HG02973 (cell line): ENCODE measurements around the gene TSPAN5.

Experiments
- ATAC-seq: cut with Tn5 transposase; IDR thresholded peaks from one replicate; pipeline ENCODE4 v1.9.1; 2021; ENCODE audit warnings: moderate library complexity; ENCODE audit not compliant: unreplicated experiment

Gene TSPAN5

DNA sequence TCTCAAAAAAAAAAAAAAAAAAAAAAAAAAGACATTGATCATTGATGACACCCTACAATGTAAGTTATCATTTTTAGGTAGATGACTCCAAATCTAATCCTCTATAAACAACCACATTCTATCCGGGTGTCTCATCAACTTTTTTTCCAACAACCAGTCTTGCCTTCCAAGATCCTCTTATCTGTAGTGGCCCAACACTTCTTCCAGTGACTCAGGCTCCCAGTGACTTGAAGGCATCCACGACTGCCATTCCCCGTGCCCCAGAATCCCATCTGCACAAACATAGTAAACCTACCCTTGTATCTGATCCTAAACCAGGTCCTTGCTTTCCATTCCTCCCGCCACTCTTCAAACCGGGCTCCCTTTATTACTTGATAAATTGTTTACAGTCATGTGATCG, 15.6 kb upstream of the TSPAN5 start:
- no peak for ATAC-seq

DNA sequence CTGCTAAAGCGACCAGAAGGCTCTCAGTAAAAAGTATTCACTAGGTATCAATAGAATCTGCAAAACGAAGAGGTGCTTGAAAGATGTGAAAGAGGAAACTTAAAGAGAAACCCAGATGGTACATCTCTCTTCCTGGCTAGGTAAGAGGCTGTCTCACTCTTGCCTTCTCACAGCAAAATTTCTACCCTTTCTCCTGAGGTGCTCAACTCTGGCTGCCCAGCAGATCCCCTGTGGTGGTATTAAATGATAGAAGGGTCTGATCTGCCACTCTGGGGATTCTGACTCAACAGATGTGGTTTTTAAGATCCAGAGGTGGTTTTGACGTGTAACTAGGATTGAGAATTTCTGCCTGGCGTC, 14.9 kb upstream of the TSPAN5 start:
- no peak for ATAC-seq

DNA sequence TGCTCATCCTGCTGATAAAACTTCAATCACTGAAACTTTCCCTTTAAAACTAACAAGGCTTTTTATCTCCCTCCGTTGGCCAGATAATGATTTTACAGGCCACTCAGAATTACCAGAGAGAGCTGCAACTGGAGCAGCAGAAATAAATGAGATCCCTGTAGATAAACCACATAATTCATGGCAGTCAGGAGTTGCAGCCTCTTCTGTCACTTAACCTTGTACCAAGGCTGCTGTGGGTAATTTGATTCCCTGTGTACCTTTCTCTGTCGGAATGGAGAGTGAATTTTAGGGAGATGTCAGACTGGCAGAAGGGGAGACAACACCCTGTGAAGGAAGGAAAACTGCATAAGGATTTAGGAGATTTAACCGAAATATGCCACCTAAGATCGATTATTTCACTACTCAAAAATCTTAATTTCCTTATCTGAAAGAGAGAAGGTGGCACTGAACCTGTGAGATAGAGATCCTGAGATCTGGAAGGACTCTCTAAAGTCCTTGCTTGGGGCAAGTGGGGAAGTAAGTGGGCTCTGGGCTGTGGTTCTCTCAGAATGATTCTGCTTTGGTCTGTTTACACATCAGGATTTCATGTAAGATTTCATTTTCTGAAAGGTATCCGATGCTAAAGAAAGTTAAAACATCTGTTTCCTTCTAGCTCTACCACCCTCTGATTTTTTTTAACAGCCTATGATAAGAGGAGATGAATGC, 14.3 kb upstream of the TSPAN5 start:
- no peak for ATAC-seq

DNA sequence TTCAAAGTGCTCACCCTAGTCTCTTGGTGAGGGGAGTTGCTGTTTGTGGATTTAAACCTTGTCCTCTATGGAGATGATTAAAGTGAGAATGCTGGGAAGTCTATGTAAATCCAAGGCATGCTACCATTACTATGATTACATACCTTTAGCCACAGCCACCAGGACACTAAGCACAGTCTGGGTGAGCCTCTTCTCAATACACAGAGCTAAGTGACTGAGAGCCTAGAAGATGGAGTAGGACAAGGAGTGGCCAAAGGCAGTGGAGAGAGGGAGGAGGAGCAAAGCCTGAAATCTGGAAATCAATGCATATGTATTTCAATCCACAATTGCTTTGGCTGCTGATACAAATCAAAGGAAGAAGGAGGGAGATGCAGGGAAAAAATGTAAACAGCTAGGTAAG, 12.7 kb upstream of the TSPAN5 start:
- no peak for ATAC-seq

DNA sequence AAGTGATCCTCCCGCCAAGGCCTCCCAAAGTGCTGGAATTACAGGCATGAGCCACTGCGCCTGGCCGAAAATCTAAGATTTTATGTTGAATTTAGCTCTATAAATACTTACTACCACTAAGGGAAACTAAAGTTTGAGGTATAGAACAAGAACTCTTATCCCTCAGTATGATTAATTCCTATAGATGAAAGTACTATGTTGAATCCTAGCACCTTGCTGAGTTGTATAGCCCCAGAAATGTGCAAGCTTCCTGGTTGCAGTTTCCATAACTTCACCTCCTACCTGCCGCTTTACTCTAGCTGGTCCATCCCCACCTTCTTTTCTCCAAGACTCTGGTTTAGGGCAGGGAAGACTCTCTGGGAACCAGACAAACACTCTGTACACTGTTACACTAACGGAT, 11.8 kb upstream of the TSPAN5 start:
- no peak for ATAC-seq

DNA sequence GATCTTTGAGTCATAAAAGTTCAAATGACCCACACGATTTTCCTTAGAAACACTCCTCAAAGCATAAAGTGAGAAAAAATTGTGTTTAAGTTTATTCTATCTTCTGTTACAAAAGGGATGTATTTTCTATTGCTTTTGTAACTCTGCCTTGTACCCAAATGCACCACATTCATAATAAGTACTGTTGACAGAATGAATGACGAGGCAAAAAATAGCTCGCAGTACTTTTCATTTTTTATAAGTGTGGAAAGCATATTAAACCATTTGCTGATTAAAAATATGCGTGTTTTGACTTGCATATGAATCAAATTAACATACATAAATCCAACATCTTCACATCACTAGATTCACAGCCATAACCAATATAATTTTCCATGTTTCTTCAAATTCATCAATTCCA, 11.2 kb upstream of the TSPAN5 start:
- ATAC-seq, result no peak

DNA sequence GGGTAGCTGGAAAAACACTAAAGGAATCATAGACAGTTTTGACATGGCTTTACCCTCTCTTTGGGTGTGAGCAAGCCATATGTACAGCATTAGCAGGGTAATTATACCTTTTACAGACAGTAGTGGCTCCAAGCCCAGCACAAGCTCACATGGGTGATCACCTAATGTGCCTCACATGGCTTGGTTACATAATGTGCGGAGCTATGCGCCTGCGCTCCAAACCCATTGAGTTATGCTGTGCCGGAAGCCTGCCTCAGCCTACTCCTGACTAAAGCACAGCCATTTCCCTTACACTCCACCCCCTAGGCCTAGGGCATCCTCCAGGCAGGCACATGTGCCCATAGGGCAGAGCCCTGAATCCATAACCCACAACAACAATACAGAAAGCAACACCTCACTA, 6.5 kb upstream of the TSPAN5 start:
- ATAC-seq, result no peak

DNA sequence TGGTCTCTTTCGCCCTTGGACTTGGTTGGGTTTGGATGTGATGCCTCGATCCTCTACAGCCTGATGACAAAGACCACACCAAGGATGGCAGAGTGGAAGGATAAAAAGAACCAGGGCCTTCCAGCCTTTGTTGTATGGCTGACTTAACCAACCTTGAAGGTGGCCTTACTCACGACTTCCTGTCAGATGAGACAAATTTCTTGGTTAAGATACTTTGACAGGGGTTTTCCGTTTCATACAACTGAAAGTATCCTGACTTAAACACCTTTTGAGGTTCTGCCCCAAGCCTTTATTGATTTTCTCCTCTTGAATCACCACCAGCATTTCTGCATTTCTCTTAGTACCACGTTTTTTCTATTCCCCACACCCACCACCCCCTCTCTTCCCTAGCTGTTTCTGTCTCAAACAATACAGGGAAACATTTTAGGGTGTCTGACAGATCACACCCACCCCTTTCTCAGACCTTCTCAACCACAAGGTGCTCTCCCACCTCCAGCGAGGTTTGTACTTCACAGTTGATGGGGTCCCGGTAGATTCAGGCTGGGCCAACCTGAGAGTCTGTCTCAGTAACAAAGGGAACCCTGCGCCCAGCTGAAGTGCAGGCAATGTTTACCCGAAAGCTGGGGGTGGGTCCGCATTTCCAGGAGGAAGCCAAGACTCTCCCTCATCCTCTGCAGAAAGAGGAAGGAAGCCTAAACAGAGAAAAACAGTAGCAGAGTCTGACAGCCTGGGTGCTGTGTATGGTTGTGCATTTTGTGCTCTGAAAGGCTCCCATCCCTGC, 5.0 kb upstream of the TSPAN5 start:
- peak; percentile 80 for ATAC-seq

DNA sequence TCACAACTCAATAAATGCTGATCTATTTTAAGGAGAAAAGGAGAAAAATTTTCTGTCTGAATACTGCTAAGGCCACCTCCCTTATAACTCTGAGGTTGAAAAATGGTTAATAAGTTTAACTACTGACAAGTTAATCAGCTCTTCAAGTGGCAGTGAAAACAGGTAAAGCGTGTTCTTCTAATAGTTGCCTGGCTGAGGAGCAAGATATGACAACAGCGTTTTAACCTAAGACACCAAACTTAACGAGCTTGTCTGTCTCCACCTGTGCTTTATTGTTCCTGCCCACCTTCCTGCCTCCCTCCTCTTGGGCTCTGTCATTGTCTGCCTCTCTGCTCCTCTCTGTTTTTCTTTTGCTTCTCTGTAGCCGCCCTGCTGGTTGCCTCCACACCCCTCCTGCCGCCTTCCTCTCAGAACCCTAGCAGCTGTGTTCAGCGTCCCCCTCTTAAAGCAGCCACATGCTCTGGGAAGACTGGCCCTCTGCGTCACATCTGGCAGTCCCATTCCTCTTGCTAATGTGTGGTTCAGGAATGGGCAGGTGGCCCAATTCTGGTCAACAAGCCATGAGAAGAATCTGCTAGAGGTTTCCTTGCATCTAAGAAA, 4.3 kb upstream of the TSPAN5 start:
- ATAC-seq, result no peak

DNA sequence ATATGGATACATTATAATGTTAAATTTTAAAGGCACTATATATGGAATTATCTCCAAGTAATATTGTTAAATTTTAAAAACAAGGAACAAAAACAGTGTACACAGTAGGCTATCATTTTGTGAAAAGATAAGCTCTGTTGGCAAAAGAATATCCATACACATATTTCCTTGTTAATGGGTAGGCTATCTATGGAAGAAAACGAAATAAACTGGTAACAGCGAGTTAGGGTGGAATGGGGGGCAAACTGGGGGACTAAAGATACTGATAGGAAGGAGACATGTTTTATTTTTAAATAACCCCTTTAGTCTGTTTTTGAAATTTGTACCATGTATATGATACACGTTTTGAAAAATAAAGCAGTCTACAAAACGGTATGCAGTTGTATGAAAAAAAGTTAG, 3.6 kb upstream of the TSPAN5 start:
- ATAC-seq, result no peak

DNA sequence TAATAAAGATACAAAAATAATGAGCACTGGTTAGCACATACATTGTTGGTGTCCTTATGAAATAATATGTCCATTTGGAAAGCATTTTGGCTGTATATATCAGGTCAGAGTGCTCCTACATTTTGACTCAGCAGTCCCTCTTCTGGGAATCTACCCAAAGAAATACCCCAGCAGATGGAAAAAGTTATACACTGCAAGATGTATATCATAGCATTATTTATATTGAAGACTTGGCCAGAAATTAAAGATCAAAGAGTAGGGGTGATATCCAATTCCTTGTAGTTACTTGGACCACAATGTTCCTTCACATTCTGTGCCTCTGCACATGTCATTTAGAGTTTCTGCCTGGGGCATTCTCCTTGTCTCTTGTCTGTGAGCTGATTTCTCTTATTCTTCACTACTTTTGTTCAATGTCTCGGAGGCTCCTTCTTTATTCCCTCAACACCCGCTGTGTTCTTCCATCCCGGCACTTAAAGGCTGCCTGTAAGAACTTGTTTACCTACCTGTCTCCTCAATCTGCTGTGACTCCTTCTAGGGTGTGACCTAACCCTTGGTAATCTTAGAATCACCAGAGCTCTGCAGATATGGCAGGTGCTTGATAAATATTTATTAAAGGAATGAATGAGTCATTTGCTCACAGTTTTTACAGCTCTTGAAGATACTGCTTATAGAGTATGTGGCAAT, 3.1 kb upstream of the TSPAN5 start:
- ATAC-seq, result no peak

DNA sequence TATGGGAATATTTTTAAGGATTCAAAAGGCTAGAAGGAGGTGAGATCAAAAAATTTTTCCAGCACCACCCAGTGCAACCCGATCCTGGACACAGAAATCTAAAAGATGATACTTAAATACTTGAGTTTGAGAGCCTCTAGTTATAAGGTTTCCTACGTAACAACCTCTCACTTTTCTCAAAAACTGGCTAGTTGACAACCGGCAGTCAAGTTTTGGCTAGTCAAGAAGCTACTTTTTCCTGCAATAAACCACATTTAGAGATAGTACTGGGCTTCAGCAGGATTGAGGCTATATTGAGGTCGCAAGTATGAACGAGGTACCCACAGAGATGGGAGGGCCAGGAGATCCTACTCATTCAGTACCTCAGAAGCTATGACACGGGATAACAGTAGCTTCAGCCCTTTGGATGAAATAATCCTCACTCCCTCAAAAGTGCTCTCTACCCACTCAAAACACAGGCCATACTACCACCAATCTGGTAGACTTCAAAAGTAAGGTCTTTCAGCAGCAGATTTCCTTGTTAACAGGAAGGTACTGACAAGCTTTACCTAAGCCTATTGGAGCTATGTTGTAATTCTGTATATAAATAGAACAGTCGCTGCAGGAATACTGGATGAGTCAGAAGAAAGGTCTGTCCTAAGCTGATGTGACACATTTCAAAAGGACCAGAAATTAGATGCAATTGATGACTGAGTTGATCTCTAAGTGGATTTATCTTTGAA, 1.5 kb upstream of the TSPAN5 start:
- no peak for ATAC-seq

DNA sequence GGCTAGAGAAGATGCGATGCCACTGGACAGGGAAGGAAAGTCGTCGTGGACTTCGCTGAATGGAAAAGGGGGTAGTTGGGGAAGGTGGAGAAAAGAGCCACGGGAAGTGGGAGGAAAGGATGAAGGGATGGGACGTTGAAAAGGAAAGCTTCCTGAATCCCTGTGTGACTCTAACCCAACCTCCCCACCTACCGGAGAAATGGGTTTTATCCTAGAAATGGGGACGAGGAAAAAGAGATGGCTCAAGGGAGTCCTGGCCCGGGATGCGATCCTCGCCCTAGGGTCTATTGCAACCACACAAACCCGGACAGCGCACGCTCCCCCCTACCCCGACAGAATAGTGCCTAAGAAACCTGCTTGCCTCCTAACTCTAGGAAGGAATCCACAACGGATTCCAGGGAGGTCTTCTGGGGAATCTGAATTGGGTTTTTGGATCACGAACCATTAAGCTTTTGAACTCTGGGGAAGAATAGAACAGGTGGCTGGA, 738 bp upstream of the TSPAN5 start:
- no peak for ATAC-seq

DNA sequence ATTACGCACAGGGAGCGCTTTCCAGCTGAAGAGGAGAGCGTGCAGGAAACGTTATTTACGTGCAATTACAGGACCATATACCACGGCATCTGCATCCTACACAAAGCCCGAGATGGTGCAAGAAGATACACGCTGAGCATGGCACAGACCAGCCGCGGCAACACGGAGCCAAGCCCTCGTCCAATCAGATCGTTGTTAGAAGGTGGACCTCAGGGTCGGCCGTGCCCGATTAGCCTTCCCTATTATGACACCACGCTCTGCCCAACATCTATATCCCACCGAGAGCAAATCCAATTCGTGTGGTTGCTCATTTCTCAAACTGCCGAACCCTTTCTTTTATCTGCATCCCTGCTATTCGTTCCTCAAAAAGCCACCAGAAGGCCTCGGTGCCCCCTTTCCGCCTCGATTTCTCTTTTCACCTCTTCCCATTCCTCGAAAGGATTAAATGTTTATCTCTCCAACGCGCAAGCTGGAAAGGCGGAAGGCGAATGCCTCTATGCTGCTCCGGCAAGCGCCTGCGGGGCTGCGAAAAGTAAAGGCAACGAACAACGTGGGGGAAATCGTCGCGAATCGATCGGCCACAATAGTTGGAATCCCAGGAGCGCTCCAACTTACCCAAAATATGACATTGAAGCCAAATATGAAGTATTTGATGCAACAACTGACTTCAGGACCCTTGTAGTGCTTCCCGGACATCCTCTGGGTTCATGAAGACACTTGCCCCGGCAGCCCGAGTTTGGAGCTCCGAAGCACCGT, 702 bp downstream of the TSPAN5 start:
- ATAC-seq, result peak; percentile 2

DNA sequence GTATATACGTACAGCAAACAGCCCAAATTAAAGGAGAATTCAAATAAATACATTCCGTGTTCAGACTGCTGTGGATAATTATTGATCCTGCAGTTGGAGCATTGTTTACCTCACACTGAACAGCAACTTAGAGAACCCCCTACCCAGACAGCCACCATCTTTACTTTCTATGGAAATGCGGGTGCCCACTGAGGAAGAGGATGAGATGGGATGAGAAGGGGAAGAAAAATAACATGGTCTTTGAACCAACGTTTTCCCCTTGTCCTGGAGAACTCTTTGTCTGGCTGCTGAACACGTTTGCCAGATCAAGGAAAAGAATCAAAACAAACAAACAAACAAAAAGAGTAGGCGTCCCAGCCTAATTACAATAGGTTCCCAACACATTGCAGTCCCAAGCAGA, 1.5 kb downstream of the TSPAN5 start:
- no peak for ATAC-seq

DNA sequence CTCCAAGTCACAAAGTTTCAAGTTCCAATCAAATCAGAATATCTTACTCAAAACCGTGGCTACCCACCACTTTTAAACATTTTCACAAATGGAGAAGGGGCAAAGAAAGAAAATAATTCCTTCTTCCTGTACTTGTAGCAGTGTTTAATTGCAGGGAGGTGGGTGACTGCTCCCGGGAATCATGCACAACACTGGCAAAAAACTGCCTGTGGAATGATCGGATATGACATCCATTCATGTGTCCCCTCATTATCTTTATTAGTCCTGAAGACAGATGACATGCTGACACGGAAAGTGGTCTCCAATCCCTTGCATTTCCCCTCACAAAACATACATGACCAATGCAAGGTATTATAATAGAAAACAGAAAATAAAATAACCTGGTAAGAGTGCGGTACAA, 2.0 kb downstream of the TSPAN5 start:
- no peak for ATAC-seq

DNA sequence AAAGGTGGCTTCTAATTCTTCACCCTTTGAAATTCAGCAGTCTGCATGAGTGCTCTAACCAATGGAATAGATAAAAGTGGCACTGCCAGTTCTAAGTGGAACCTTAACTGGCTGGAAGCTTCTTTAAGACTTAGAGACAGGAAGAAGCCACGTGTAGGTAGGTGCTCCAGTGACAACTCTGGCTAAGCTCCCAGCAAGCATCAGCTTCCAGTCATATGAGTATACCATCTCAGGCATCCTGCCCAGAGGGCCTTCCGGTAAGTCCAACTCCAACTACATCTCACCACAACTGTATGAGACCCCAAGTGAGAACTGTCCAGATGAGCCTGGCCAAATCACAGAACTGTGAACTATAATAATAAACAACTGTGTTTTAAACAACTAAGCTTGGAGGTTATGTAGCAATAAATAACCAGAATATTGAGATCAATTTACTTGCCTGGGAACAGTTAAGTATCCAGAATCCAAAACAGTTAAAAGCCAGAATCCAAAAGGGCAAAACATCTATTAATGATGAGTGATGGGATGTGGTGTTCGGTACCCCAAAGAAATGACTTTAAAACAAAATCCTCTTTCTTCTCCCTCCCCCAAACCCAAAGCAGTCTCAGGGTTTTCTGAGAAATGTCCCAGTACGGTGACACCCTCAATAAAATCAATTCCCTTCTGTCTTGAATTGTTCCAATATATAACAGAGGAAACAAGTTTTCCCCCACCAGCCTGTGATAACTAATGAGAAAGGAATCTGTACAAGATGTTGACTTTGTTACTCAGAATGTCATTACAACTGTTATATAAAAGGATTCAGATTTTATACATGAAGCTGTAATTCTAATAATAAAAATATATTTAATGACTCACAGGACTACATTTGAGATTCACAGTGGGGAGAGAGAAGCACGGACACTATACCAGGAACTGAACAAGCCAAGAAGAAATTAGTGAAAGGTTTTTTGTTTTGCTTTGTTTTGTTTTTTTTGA, 4.2 kb downstream of the TSPAN5 start:
- no peak for ATAC-seq

DNA sequence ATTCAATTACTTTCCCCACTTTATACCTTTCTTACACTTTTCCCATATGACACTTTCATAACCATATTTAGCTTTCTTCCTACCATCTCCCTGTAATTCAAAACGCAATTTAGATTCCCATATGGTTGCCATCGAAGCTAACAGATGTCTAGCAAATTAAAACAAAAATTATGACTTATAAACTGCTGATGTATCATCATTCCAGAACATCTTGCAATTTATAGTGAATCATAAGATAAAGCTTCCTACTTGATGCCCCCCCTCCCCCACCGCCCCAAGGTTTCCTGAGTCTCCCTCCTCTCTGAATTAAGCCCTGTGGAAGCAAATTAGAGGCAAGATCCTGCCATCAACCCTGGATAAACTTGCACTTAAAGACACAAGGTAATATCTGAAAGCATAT, 5.4 kb downstream of the TSPAN5 start:
- ATAC-seq, result no peak

DNA sequence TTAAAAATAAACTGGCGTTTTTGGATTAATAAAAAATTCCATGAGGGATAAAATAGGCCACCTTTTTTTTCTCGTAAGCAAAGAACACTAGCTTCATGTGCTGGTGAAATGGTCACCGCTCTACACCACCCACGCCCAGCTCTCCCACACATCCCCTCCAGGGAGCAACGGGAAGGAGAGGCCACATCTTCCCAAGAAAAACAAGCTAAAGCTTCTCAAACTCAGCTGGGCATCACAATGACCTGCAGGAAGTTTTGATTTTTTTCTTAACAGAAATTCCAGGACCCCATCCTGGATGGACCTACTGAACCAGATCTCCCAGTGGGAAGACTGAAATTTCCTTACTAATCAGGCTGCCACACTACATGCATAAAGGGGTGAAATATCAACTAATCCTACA, 9.8 kb downstream of the TSPAN5 start:
- no peak for ATAC-seq
